IMR-90 (cell line): ENCODE measurements around the gene SHROOM1.

Source experiments
- BHLHE40 ChIP-seq: fragments of 150-350 bp; IDR thresholded peaks from 2 replicates; pipeline ENCODE4 v1.6.1; 2016; ENCODE audit warnings: mild to moderate bottlenecking, low read depth, low read length
- CHD1 ChIP-seq: IDR thresholded peaks from 2 replicates; pipeline ENCODE4 v1.6.1; 2012; ENCODE audit warnings: low read depth, low read length, improper control_type of control experiment
- CTCF ChIP-seq: conservative IDR thresholded peaks from 2 replicates; pipeline ENCODE4 v1.5.1; 2012; ENCODE audit warnings: mild to moderate bottlenecking, low read depth, low read length, improper control_type of control experiment
- MAFK ChIP-seq: IDR thresholded peaks from 2 replicates; pipeline ENCODE4 v1.6.1; 2012; ENCODE audit warnings: low read depth, low read length, improper control_type of control experiment
- MXI1 ChIP-seq: IDR thresholded peaks from 2 replicates; pipeline ENCODE4 v1.6.1; 2012; ENCODE audit warnings: low read depth, mild to moderate bottlenecking, low read length, moderate library complexity, borderline replicate concordance
- NFE2L2 ChIP-seq: fragments of 150-350 bp; IDR thresholded peaks from 2 replicates; pipeline ENCODE4 v1.6.1; 2016; ENCODE audit warnings: low read depth, mild to moderate bottlenecking, low read length
- POLR2A ChIP-seq: IDR thresholded peaks from 2 replicates; pipeline ENCODE4 v1.6.1; 2012; ENCODE audit warnings: mild to moderate bottlenecking, low read depth, low read length
- RCOR1 ChIP-seq: IDR thresholded peaks from 2 replicates; pipeline ENCODE4 v1.6.1; 2012; ENCODE audit warnings: mild to moderate bottlenecking, low read length, improper control_type of control experiment; ENCODE audit not compliant: insufficient replicate concordance

- no peak for TF ChIP-seq CTCF
- no peak for TF ChIP-seq CHD1
- TF ChIP-seq POLR2A, result no peak
- TF ChIP-seq MAFK, result no peak
- no peak for TF ChIP-seq NFE2L2
- no peak for TF ChIP-seq MXI1
- no peak for TF ChIP-seq BHLHE40
- TF ChIP-seq RCOR1, result no peak
Observed at GRCh38 chr5:132853790-132854189, 23.3 kb upstream of the SHROOM1 start.
